Ishikawa (cell line): ENCODE results near the gene KIRREL3.

Experiments
- CEBPB ChIP-seq: IDR thresholded peaks from 2 replicates; pipeline ENCODE4 v1.6.1; 2012
- RAD21 ChIP-seq: IDR thresholded peaks from 2 replicates; pipeline ENCODE4 v1.6.1; 2012; ENCODE audit warnings: low read depth
- TF ChIP-seq, protein P1 (sequence below): IDR thresholded peaks from 2 replicates; pipeline ENCODE4 v1.6.1; 2012

DNA sequence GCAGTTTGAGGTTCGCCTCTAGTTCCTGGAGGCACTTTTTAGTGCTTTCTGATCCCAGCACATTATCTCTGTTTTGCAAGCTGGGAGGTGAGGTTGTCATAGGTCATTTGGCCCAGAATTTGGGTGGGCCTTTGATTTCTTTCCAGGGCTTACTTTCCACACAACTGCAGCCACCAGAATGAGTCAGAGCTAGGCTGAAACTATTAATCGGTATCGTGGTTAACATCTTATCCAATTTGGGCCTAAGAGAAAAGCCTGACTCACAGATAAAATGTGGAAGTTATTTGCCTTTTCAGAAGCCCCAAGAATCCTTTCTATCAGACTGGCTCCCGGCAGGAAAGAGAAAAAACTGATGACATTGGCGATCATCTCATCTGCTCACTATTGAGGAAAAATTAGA is 166.4 kb downstream of the KIRREL3 start:
- TF ChIP-seq RAD21 (no peak), CEBPB (no peak)
- TF ChIP-seq, protein P1, sequence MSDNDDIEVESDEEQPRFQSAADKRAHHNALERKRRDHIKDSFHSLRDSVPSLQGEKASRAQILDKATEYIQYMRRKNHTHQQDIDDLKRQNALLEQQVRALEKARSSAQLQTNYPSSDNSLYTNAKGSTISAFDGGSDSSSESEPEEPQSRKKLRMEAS = no peak
